A673 (cell line): ENCODE data around the gene SPPL3. TPM values are rescaled to one million over a fixed set of nuclear protein-coding genes. Genes with fewer than 3 reads are reported as not detected.

ENCODE experiments used
- BruUV-seq: library from RNA; stranded (reverse); fragments of 400-500 nt; replicated peaks from 2 replicates; lab custom pipeline; 2021; lab: Mats Ljungman, UMichigan
- CTCF ChIA-PET: fragments of 300-600 bp; sonication (Branson Sonifier 250); formaldehyde crosslinking; loops from one replicate; lab custom pipeline; 2022; ENCODE audit warnings: antibody characterized with exemption; lab: Charles Lee
- POLR2A ChIA-PET: fragments of 300-600 bp; sonication (Branson Sonifier 250); formaldehyde crosslinking; loops from one replicate; lab custom pipeline; 2022; ENCODE audit warnings: antibody characterized with exemption; ENCODE audit not compliant: low non-redundant PET; lab: Charles Lee
- DNase-seq: peaks from one replicate; pipeline ENCODE4 v3.0.0-alpha.2; 2015; ENCODE audit warnings: low spot score
- H3K27ac ChIP-seq: fragments of 200-600 bp; sonication (generic); 2 replicates; pipeline ENCODE4 v1.5.1; 2016; ENCODE audit warnings: mixed run types, low read depth, mild to moderate bottlenecking, mixed read lengths, antibody characterized with exemption, low read length; ENCODE audit not compliant: poor library complexity, severe bottlenecking
- H3K27me3 ChIP-seq: fragments of 200-600 bp; sonication (generic); replicated peaks from 2 replicates; pipeline ENCODE4 v1.6.1; 2017; ENCODE audit warnings: mixed run types, low read depth, mild to moderate bottlenecking, mixed read lengths, antibody characterized with exemption, low read length; ENCODE audit not compliant: insufficient read depth, poor library complexity
- H3K36me3 ChIP-seq: fragments of 200-600 bp; sonication (generic); 2 replicates; pipeline ENCODE4 v1.6.1; 2016; ENCODE audit warnings: mixed run types, mild to moderate bottlenecking, mixed read lengths, antibody characterized with exemption, low read length; ENCODE audit not compliant: insufficient read depth, poor library complexity, severe bottlenecking
- H3K4me1 ChIP-seq: fragments of 200-600 bp; sonication (generic); 2 replicates; pipeline ENCODE4 v1.6.1; 2017; ENCODE audit warnings: mixed run types, mild to moderate bottlenecking, mixed read lengths, antibody characterized with exemption, low read length; ENCODE audit not compliant: insufficient read depth, poor library complexity, severe bottlenecking
- H3K4me3 ChIP-seq: fragments of 200-600 bp; sonication (generic); 2 replicates; pipeline ENCODE4 v1.5.1; 2016; ENCODE audit warnings: low read depth, mixed run types, mild to moderate bottlenecking, mixed read lengths, low read length; ENCODE audit not compliant: poor library complexity, severe bottlenecking
- H3K9me3 ChIP-seq: fragments of 200-600 bp; sonication (generic); 2 replicates; pipeline ENCODE4 v1.6.1; 2016; ENCODE audit warnings: mixed run types, low read depth, mild to moderate bottlenecking, mixed read lengths, antibody characterized with exemption, low read length; ENCODE audit not compliant: poor library complexity, severe bottlenecking
- CTCF ChIP-seq: fragments of 300-800, 200-600 bp; sonication (generic); conservative IDR thresholded peaks from 2 replicates; pipeline ENCODE4 v1.5.1; 2017; ENCODE audit warnings: low read depth, mild to moderate bottlenecking, antibody characterized with exemption, low read length, moderate library complexity, mixed read lengths
- EZH2 ChIP-seq: fragments of 200-600 bp; sonication (generic); IDR thresholded peaks from 2 replicates; pipeline ENCODE4 v1.6.1; 2017; ENCODE audit warnings: borderline replicate concordance, low read depth, mild to moderate bottlenecking, mixed read lengths, antibody characterized with exemption, low read length; ENCODE audit not compliant: poor library complexity, severe bottlenecking
- intact Hi-C: fragments of 100-400 bp; cut with micrococcal nuclease; formaldehyde crosslinking; loops from one replicate; pipeline ENCODE4 v1.10.0; 2022; ENCODE audit not compliant: unreplicated experiment
- total RNA-seq: library from RNA; stranded (reverse); gene quantifications from 2 replicates; pipeline ENCODE4 v1.2.3, GENCODE V29; 2021

Gene SPPL3
- total RNA-seq, 1 experiment from 2014 or later = 46.9 TPM

GRCh38 chr12:120941412-120941811 is 37.3 kb upstream of the SPPL3 start:
- Histone ChIP-seq H3K27ac (no peak overlapping the region), H3K4me3 (no peak overlapping the region), H3K4me1 (no peaks in the 10 kb centered on the region), H3K36me3 (no peaks in the 10 kb centered on the region), H3K27me3 (no peaks in the 10 kb centered on the region), H3K9me3 (no peaks in the 10 kb centered on the region)
- ChIA-PET CTCF (no interaction called here), POLR2A (no interaction called here)
- TF ChIP-seq EZH2 (no peak), CTCF (no peak)
- intact Hi-C loops = no loop called here
- no peak for DNase-seq
- no TSS peak for BruUV-seq

- intact Hi-C loops = no loop called here
- BruUV-seq = no TSS peak
- Histone ChIP-seq H3K27me3 (no peaks in the 10 kb centered on the region), H3K9me3 (no peaks in the 10 kb centered on the region), H3K27ac (no peak overlapping the region), H3K36me3 (no peaks in the 10 kb centered on the region), H3K4me3 (no peak overlapping the region), H3K4me1 (no peaks in the 10 kb centered on the region)
- ChIA-PET POLR2A (no interaction called here), CTCF (no interaction called here)
- TF ChIP-seq CTCF = no peak
- no peak for TF ChIP-seq EZH2
- DNase-seq = peak; percentile 18
Observed at GRCh38 chr12:120940799-120941198, 36.6 kb upstream of the SPPL3 start.

- Histone ChIP-seq H3K9me3 (no peaks in the 10 kb centered on the region), H3K36me3 (no peaks in the 10 kb centered on the region), H3K4me1 (no peaks in the 10 kb centered on the region), H3K4me3 (no peak overlapping the region), H3K27ac (no peak overlapping the region), H3K27me3 (no peaks in the 10 kb centered on the region)
- CTCF ChIA-PET = no interaction called here
- DNase-seq = no peak
- no TSS peak for BruUV-seq
- intact Hi-C loops = no loop called here
- no peak for TF ChIP-seq EZH2
- no peak for TF ChIP-seq CTCF
- POLR2A ChIA-PET = no interaction called here
Observed at GRCh38 chr12:120940006-120940405, 35.8 kb upstream of the SPPL3 start.
